Pancreas (tissue), 10 donors: ENCODE results near the gene KLF3. TPM values are rescaled to one million over a fixed set of nuclear protein-coding genes. Genes with fewer than 3 reads are reported as not detected.

Source experiments
- ATAC-seq, 4 donors: fragments of 200-7000 bp; cut with Tn5 transposase; one replicate each; pipeline versions ENCODE4 v1.8.0 to v1.9.1; 2020; ENCODE audit warnings: mild to moderate bottlenecking in 4 of 4, moderate library complexity in 4 of 4
- DNase-seq, 6 donors: peaks; one replicate each; pipeline ENCODE4 v3.0.0-alpha.2; 2020
- FAIRE-seq: peaks from 2 replicates; lab custom pipeline; 2012; peaks lifted over from hg19 to GRCh38; lab: Jason Lieb, UNC
- H3K27ac ChIP-seq, 4 donors: fragments of 200-600 bp; sonication (generic); 1 replicate in 3 of 4; 2 replicates in 1 of 4; pipeline versions ENCODE4 v1.5.0 to v1.8.0; 2020
- H3K27me3 ChIP-seq, 4 donors: fragments of 200-600 bp; one replicate each; pipeline ENCODE4 v1.8.0; 2021
- H3K36me3 ChIP-seq, 3 donors: fragments of 200-600 bp; sonication (generic) in 1 of 3; one replicate each; pipeline versions ENCODE4 v1.5.0 to v1.8.0; 2020 to 2021
- H3K4me1 ChIP-seq, 3 donors: fragments of 200-600 bp; one replicate each; pipeline ENCODE4 v1.8.0; 2021
- H3K4me3 ChIP-seq, 4 donors: fragments of 200-600 bp; sonication (generic) in 2 of 4; one replicate each; pipeline versions ENCODE4 v1.5.0 to v1.8.0; 2020 to 2021
- H3K9me3 ChIP-seq, 4 donors: fragments of 200-600 bp; one replicate each; pipeline ENCODE4 v1.8.0; 2021
- WGBS, 2 donors: extraction: QIAGEN DNeasy Blood & Tissue Kit; methylation state at CpG; one replicate each; pipeline ENCODE4 v1.1.7; 2013; 5-methylcytosine and 5-hydroxymethylcytosine counted together
- intact Hi-C, 3 donors: fragments of 100-400 bp; cut with DNase I; formaldehyde crosslinking; loops; one replicate each; pipeline versions ENCODE4 v1.11.1 to v1.14.2; 2022
- polyA plus RNA-seq, 2 donors: library from polyadenylated mRNA; stranded (reverse); fragments of 200-250 nt; gene quantifications; one replicate each; pipeline ENCODE4 v1.2.3, GENCODE V29; 2013
- total RNA-seq, 6 donors: library from RNA; stranded (reverse); fragmentation: NEBNext Ultra II Directional in 4 of 6; extraction: Animal tissue kit (Norgen Biotek cat#: 25700) in 4 of 6; gene quantifications; one replicate each; pipeline versions ENCODE4 v1.2.1 to v1.2.4, GENCODE V29; 2021 to 2023
- TF ChIP-seq, protein P1 (sequence below), 4 donors: fragments of 200-600 bp; sonication (generic) in 3 of 4; IDR thresholded peaks; one replicate each; pipeline versions ENCODE4 v1.5.0 to v1.8.0; 2021; ENCODE audit warnings: antibody characterized with exemption in 4 of 4
- donor health status: healthy with polysubstance abuse.
- donor health status: DM: no; HTN: no; CAD: no; lungs with moderate emphysema.
- donor health status: DM: no; HTN: no; CAD: no.
- donor health status: control.
- donor health status: control.
- donor health status: Bipolar disorder and iron deficiency.
- donor health status: DM: yes; HTN: yes; CAD: no.
- donor health status: DM: no; HTN: no; CAD: no.
- donor health status: DM: no; HTN: no; CAD: no.
- donor health status: DM: yes; HTN: yes; CAD: no.

The KLF3 gene
- total and polyA plus RNA-seq, 8 donors: 8.7 to 33.4 (median 25.0) TPM

DNA sequence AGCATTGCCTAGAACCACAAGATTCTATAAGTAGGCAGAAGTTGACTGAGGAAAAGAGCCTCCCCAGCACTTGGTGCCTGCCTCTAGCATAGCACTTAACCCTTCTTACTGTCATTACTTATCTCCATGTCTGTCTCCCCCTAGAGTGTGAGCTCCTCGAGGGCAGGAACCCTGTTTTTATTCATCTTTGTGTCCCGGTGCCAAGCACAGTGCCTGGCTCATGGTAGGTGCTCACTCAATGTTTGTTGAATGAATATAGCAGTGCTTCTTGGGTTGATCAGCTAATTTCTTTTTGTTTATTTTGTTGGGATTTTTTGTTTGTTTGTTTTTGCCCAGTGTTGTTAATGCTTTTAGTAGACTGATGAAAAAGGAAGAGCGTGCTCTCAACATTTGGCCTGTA is 30.3 kb downstream of the KLF3 start:
- TF ChIP-seq, protein P1, sequence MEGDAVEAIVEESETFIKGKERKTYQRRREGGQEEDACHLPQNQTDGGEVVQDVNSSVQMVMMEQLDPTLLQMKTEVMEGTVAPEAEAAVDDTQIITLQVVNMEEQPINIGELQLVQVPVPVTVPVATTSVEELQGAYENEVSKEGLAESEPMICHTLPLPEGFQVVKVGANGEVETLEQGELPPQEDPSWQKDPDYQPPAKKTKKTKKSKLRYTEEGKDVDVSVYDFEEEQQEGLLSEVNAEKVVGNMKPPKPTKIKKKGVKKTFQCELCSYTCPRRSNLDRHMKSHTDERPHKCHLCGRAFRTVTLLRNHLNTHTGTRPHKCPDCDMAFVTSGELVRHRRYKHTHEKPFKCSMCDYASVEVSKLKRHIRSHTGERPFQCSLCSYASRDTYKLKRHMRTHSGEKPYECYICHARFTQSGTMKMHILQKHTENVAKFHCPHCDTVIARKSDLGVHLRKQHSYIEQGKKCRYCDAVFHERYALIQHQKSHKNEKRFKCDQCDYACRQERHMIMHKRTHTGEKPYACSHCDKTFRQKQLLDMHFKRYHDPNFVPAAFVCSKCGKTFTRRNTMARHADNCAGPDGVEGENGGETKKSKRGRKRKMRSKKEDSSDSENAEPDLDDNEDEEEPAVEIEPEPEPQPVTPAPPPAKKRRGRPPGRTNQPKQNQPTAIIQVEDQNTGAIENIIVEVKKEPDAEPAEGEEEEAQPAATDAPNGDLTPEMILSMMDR (IDR thresholded peaks at IDR 0.05): no peak
- H3K36me3 ChIP-seq: peaks cover 0 to 57% (median 41%) of the 10 kb centered on the region in 3 donors
- ATAC-seq: no peak

DNA sequence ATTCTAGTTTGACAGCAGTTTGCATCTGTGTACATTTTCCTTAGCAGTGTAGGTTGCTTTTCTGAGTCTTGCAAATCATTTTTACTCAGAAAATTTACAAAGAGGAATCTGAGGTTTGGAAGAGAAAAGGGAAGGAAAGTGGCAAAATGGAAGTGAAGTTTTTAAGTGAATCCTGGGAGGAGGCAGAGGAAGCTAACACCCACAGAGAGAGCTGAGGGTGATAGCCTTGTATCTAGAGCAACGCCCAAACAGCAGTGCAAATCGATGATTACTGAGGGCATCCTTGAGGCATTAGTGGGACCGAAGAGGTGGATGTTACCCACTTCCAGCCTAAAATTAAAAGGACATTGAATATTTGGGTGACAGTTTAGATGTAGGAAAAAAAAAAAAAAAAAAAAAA is 31.8 kb downstream of the KLF3 start:
- DNase-seq (no peak), FAIRE-seq (no peak), ATAC-seq (no peak)
- intact Hi-C loops: no loop called here
- Histone ChIP-seq H3K27ac (no peak overlapping the region), H3K36me3 (peaks cover 0 to 42% (median 28%) of the 10 kb centered on the region in 3 donors), H3K9me3 (no peaks in the 10 kb centered on the region), H3K27me3 (no peaks in the 10 kb centered on the region), H3K4me1 (peaks cover 0 to 21% (median 0%) of the 10 kb centered on the region in 3 donors), H3K4me3 (no peak overlapping the region)
- 86% methylated on average over 3 of the region's 3 CpGs for WGBS, 2 donors
- TF ChIP-seq, protein P1 (IDR thresholded peaks at IDR 0.05): no peak

More for the DNA sequence above, 30.3 kb downstream of the KLF3 start:
- intact Hi-C loops: no loop called here
- Histone ChIP-seq H3K27ac (no peak overlapping the region), H3K4me1 (peaks cover 0 to 21% (median 0%) of the 10 kb centered on the region in 3 donors), H3K27me3 (no peaks in the 10 kb centered on the region), H3K9me3 (no peaks in the 10 kb centered on the region), H3K4me3 (no peak overlapping the region)
- no peak for FAIRE-seq
- DNase-seq: no peak
- WGBS, 2 donors: 94% methylated on average over 3 of the region's 3 CpGs

DNA sequence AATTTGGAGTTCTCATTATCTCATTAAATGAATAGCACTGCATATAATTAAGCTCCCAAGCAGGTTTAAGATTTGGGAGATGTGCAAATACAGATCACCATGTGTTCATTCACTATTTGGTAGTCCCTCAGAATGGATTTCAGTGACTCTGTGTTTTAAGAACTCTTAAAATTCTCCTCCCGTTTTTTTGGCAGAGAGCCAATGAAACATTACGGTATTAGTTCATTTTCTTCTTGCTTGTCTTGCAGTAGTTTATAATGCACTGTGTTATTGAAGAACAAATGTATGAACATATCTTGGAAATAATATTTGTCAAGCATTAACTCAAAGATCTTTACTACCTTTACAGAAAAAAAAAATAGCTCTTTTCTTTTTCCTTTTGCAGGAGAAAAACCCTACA is 32.7 kb downstream of the KLF3 start:
- intact Hi-C loops: no loop called here
- FAIRE-seq (peak; percentile 20), ATAC-seq (no peak), DNase-seq (no peak)
- 14 to 17% methylated on average over 2 of the region's 2 CpGs for WGBS, 2 donors
- Histone ChIP-seq H3K4me1 (peaks cover 0 to 17% (median 0%) of the 10 kb centered on the region in 3 donors), H3K9me3 (no peaks in the 10 kb centered on the region), H3K36me3 (peaks cover 0 to 34% (median 25%) of the 10 kb centered on the region in 3 donors), H3K27me3 (no peaks in the 10 kb centered on the region), H3K27ac (no peak overlapping the region), H3K4me3 (no peak overlapping the region)
- TF ChIP-seq, protein P1 (IDR thresholded peaks at IDR 0.05): no peak

DNA sequence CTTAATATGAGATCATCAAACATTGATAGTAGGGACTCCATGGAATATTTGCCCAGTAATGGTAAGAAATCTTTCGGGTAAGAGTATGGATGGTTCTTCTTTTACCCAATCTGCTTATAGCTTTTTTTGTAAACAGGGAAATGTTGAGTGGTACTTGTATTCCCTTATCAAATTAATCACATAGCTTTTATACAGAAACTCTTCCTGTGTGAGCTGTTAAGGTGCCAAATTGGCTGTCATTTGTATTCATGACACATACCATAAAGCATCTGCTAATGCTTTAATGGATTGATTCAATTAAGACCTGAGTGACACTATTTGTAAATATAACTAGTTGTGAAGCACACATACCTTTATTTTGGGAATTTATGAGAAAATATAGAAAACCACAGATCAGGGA is 34.2 kb downstream of the KLF3 start:
- peaks cover 0 to 9% (median 0%) of the 10 kb centered on the region in 3 donors for H3K4me1 ChIP-seq
- intact Hi-C loops: no loop called here
- H3K27me3 ChIP-seq: no peaks in the 10 kb centered on the region
- TF ChIP-seq, protein P1 (IDR thresholded peaks at IDR 0.05): no peak
- 94 to 97% methylated on average over 1 of the region's 1 CpG for WGBS, 2 donors
- DNase-seq (no peak), FAIRE-seq (no peak), ATAC-seq (no peak)
- H3K4me3 ChIP-seq: no peak overlapping the region
- H3K36me3 ChIP-seq: peaks cover 0 to 30% (median 25%) of the 10 kb centered on the region in 3 donors
- no peak overlapping the region for H3K27ac ChIP-seq
- H3K9me3 ChIP-seq: no peaks in the 10 kb centered on the region

DNA sequence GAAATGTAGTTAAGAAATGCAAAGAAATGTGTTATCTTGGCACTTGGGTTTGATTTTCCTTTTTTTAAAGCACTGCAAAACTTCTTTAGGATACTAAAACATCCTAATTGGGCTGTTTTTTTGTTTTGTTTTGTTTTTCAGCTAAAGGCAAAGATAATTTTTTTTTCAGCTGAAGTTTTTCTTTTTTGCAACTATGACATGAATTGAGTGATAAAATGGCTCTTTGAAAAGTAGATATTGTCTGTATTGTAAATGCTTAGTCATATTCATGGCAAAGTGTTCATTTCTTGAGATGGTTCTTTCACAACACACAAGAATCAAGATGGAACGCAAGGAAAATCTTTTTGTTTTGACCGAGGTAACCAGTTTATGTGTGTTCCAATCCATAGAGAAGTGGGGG is 35.1 kb downstream of the KLF3 start:
- Histone ChIP-seq H3K9me3 (no peaks in the 10 kb centered on the region), H3K4me3 (no peak overlapping the region), H3K27ac (no peak overlapping the region), H3K36me3 (peaks cover 0 to 25% (median 25%) of the 10 kb centered on the region in 3 donors), H3K4me1 (peaks cover 0 to 9% (median 0%) of the 10 kb centered on the region in 3 donors), H3K27me3 (no peaks in the 10 kb centered on the region)
- DNase-seq (no peak), ATAC-seq (no peak), FAIRE-seq (no peak)
- intact Hi-C loops: no loop called here
- TF ChIP-seq, protein P1 (IDR thresholded peaks at IDR 0.05): no peak
- 86 to 89% methylated on average over 2 of the region's 2 CpGs for WGBS, 2 donors
